Activated CD8-positive, alpha-beta memory T cell treated with anti-CD3 and anti-CD28 coated beads, Interleukin-2, amount 50 U/mL, for 4 hours (primary cell): ENCODE data around the gene SNUPN.
"Not testable (repeated sequence)": the region's sequence is repeated elsewhere in the genome, so short reads cannot be mapped to it uniquely, and the experiment has no call there.

Source experiments
- DNase-seq: peaks from one replicate; pipeline ENCODE4 v3.0.0-alpha.2; 2020

Gene SNUPN

GRCh38 chr15:75653347-75653913, 27.9 kb upstream of the SNUPN start:
- DNase-seq: no peak

- DNase-seq: no peak
Measured at GRCh38 chr15:75651810-75652543, 26.5 kb upstream of the SNUPN start.

- DNase-seq: no peak
Measured at GRCh38 chr15:75650908-75651809, 25.6 kb upstream of the SNUPN start.

- DNase-seq: no peak
Measured at GRCh38 chr15:75649848-75650247, 24.3 kb upstream of the SNUPN start.

GRCh38 chr15:75649045-75649761, 23.7 kb upstream of the SNUPN start:
- no peak for DNase-seq

- no peak for DNase-seq
Measured at GRCh38 chr15:75648156-75649000, 22.9 kb upstream of the SNUPN start.

- peak; percentile 62 for DNase-seq
Measured at GRCh38 chr15:75647370-75648155, 22.0 kb upstream of the SNUPN start, which contains the start of gene SNX33. SNX33 (plus strand) TSS chr15:75647912; CDS start chr15:75649103, 1,191 bp downstream.

GRCh38 chr15:75646944-75647364, 21.4 kb upstream of the SNUPN start:
- DNase-seq: no peak

- DNase-seq: no peak
Measured at GRCh38 chr15:75646112-75646943, 20.8 kb upstream of the SNUPN start.

GRCh38 chr15:75644376-75644775, 18.9 kb upstream of the SNUPN start:
- DNase-seq: no peak

- DNase-seq: no peak
Measured at GRCh38 chr15:75641603-75642002, 16.1 kb upstream of the SNUPN start.

GRCh38 chr15:75641179-75641503, 15.6 kb upstream of the SNUPN start:
- no peak for DNase-seq

- DNase-seq: peak; percentile 46
Measured at GRCh38 chr15:75640483-75641178, 15.1 kb upstream of the SNUPN start.

GRCh38 chr15:75639709-75640482, 14.4 kb upstream of the SNUPN start, which contains the start of gene IMP3:
IMP3 (minus strand) TSS chr15:75640224; CDS start chr15:75640168, 56 bp downstream.
- peak; percentile 91 for DNase-seq

GRCh38 chr15:75639191-75639708, 13.7 kb upstream of the SNUPN start:
- DNase-seq: no peak

- no peak for DNase-seq
Measured at GRCh38 chr15:75637245-75638009, 11.9 kb upstream of the SNUPN start.

GRCh38 chr15:75636026-75636425, 10.5 kb upstream of the SNUPN start:
- DNase-seq: no peak

GRCh38 chr15:75633922-75634321, 8.4 kb upstream of the SNUPN start:
- not testable (repeated sequence) for DNase-seq
